Esophagus squamous epithelium (tissue), 5 donors: ENCODE results near the gene C2orf76. TPM values are rescaled to one million over a fixed set of nuclear protein-coding genes. Genes with fewer than 3 reads are reported as not detected.

ENCODE experiments used
- DNase-seq: peaks from one replicate; lab custom pipeline; 2025; lab: John Stamatoyannopoulos, UW
- H3K27ac ChIP-seq, 4 donors: fragments of 200-600 bp; sonication (generic); one replicate each; pipeline ENCODE4 v1.5.1; 2016 to 2019; ENCODE audit warnings: mild to moderate bottlenecking in 1 of 4
- H3K27me3 ChIP-seq, 4 donors: fragments of 200-600 bp; sonication (generic); 1 replicate in 3 of 4; 2 replicates in 1 of 4; pipeline versions ENCODE4 v1.5.1 to v1.6.0; 2017 to 2021; ENCODE audit warnings: antibody characterized with exemption in 1 of 4
- H3K36me3 ChIP-seq, 3 donors: fragments of 200-600 bp; sonication (generic); one replicate each; pipeline ENCODE4 v1.5.1; 2016 to 2019
- H3K4me1 ChIP-seq, 3 donors: fragments of 200-600 bp; sonication (generic); one replicate each; pipeline ENCODE4 v1.5.1; 2017 to 2019
- H3K4me3 ChIP-seq, 4 donors: fragments of 200-600 bp; sonication (generic); 1 replicate in 3 of 4; 2 replicates in 1 of 4; pipeline ENCODE4 v1.5.1; 2016 to 2019; ENCODE audit warnings: mild to moderate bottlenecking in 2 of 4, moderate library complexity in 1 of 4
- H3K9me3 ChIP-seq, 3 donors: fragments of 200-600 bp; sonication (generic); one replicate each; pipeline ENCODE4 v1.5.1; 2016 to 2019
- CTCF ChIP-seq, 6 experiments: fragments of 450-650 bp in 4 of 6; fragments of 200-600 bp in 2 of 6; sonication (generic) in 2 of 6; IDR thresholded peaks; one replicate each; pipeline ENCODE4 v1.5.1; 2016 to 2019; ENCODE audit warnings: antibody characterized with exemption in 6 of 6, mild to moderate bottlenecking in 4 of 6, moderate library complexity in 4 of 6
- POLR2A ChIP-seq, 4 donors: fragments of 450-650 bp; IDR thresholded peaks; one replicate each; pipeline ENCODE4 v1.6.1; 2017; ENCODE audit warnings: antibody characterized with exemption in 4 of 4, mild to moderate bottlenecking in 4 of 4, moderate library complexity in 3 of 4
- WGBS, 2 donors: methylation state at CpG; one replicate each; pipeline ENCODE4 v1.1.5; 2018; 5-methylcytosine and 5-hydroxymethylcytosine counted together
- intact Hi-C: fragments of 100-400 bp; cut with DNase I; formaldehyde crosslinking; loops from one replicate; pipeline ENCODE4 v1.15.0; 2022
- total RNA-seq, 4 donors: library from RNA; depleted of rRNA; stranded (reverse); fragments of >200 nt; gene quantifications; one replicate each; pipeline ENCODE4 v1.1.0, GENCODE V29; 2016
- donor health status: DM: yes; HTN: yes; CAD: no.

C2orf76 gene
- total RNA-seq, 4 donors from 2014 or later: 5.7 to 9.7 (median 8.4) TPM

GRCh38 chr2:119364798-119365197, 1.8 kb downstream of the C2orf76 start:
- no peak for DNase-seq
- Histone ChIP-seq H3K36me3 (peaks cover 5 to 17% (median 11%) of the 10 kb centered on the region in 3 donors), H3K27me3 (no peaks in the 10 kb centered on the region), H3K27ac (no peak overlapping the region), H3K4me3 (no peak overlapping the region), H3K9me3 (no peaks in the 10 kb centered on the region), H3K4me1 (peaks cover 21 to 50% (median 23%) of the 10 kb centered on the region in 3 donors)
- 81 to 87% methylated on average over 6 of the region's 6 CpGs for WGBS, 2 donors
- TF ChIP-seq POLR2A (IDR thresholded peaks at IDR 0.05) (no peak), CTCF (IDR thresholded peaks at IDR 0.05) (no peak)
- intact Hi-C loops: no loop called here

DNA sequence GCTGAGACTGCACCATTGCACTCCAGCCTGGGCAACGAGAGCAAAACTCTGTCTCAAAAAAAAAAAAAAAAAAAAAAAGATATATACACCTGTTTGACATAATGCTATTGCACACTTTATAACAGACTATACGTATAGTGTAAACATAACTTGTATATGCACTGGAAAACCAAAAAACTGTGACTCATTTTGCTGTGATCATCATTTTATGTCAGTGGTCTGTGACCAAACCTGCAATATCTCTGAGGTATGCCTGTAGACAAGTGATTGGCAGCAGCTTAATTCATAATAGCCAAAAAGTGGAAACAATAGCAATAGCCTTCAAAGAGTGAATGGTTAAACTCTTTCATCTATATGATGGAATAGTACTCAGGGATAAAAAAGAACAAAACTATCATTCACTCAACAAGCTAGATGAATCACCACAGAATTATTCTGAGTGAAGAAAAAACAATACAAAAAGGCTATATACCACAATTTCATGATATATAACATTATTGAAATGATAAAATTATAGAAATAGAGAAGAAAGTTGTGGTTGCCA, 6.1 kb downstream of the C2orf76 start:
- intact Hi-C loops: no loop called here
- Histone ChIP-seq H3K9me3 (no peaks in the 10 kb centered on the region), H3K4me3 (no peak overlapping the region), H3K27ac (no peak overlapping the region), H3K4me1 (peaks cover 3 to 21% (median 5%) of the 10 kb centered on the region in 3 donors), H3K36me3 (no peaks in the 10 kb centered on the region), H3K27me3 (no peaks in the 10 kb centered on the region)
- no peak for TF ChIP-seq POLR2A (IDR thresholded peaks at IDR 0.05)
- no peak for TF ChIP-seq CTCF (IDR thresholded peaks at IDR 0.05)
- WGBS, 2 donors: 64 to 82% methylated on average over 2 of the region's 2 CpGs
- no peak for DNase-seq

DNA sequence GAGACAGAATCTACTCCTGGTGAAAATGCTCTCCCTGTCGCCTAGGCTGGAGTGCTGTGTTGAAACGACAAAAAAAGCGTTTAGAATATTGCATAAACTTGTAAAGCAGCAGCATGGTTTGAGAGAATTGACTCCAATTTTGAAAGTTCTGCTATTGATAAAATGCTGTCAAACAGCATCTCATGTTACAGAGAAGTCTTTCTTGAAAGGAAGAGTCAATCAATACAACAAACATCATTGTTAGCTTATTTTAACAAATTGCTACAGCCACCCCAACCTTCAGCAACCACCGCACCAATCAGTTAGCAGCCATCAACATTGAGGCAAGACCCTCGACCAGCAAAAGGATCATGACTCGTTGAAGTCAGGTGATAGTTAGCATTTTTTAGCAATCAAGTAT, 6.9 kb downstream of the C2orf76 start:
- H3K9me3 ChIP-seq: no peaks in the 10 kb centered on the region
- no peaks in the 10 kb centered on the region for H3K36me3 ChIP-seq
- H3K4me3 ChIP-seq: no peak overlapping the region
- no peaks in the 10 kb centered on the region for H3K27me3 ChIP-seq
- no peak for DNase-seq
- 86 to 96% methylated on average over 6 of the region's 6 CpGs for WGBS, 2 donors
- H3K27ac ChIP-seq: no peak overlapping the region
- H3K4me1 ChIP-seq: peaks cover 0 to 14% (median 0%) of the 10 kb centered on the region in 3 donors
- TF ChIP-seq POLR2A (IDR thresholded peaks at IDR 0.05): no peak
- TF ChIP-seq CTCF (IDR thresholded peaks at IDR 0.05): no peak
- intact Hi-C loops: no loop called here

GRCh38 chr2:119354860-119355259, 11.8 kb downstream of the C2orf76 start:
- H3K27me3 ChIP-seq: no peaks in the 10 kb centered on the region
- no peak for DNase-seq
- intact Hi-C loops: no loop called here
- TF ChIP-seq POLR2A (IDR thresholded peaks at IDR 0.05) (no peak), CTCF (IDR thresholded peaks at IDR 0.05) (no peak)
- H3K27ac ChIP-seq: no peak overlapping the region
- H3K36me3 ChIP-seq: no peaks in the 10 kb centered on the region
- no peak overlapping the region for H3K4me3 ChIP-seq
- WGBS, 2 donors: 76 to 97% methylated on average over 1 of the region's 1 CpG
- H3K9me3 ChIP-seq: no peaks in the 10 kb centered on the region
- H3K4me1 ChIP-seq: peaks cover 9 to 32% (median 14%) of the 10 kb centered on the region in 3 donors

DNA sequence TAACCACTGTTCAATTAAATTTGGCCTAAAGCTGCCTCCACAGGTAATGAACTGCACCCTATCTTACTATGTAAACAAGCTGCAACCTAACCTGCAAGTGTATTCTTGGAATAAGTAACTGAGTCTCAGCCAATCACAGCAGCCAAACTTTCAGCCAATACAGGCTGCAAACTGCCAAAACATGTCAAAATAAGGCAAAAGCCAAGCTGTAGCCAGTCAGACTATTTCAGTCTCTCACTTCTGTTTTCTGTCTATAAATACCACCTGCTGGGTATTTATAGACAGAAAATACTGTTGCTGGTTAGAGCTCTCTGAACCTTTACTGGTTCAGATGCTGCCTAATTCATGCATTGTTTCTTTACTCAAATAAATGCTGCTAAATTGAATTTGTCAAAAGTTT, 14.3 kb downstream of the C2orf76 start:
- intact Hi-C loops: no loop called here
- Histone ChIP-seq H3K4me1 (peaks cover 14 to 49% (median 16%) of the 10 kb centered on the region in 3 donors), H3K36me3 (no peaks in the 10 kb centered on the region), H3K4me3 (no peak overlapping the region), H3K27me3 (no peaks in the 10 kb centered on the region), H3K9me3 (no peaks in the 10 kb centered on the region), H3K27ac (peak overlapping the region in 2 of 4 donors; percentile 91 to 93)
- no peak for DNase-seq
- TF ChIP-seq POLR2A (IDR thresholded peaks at IDR 0.05) (no peak), CTCF (IDR thresholded peaks at IDR 0.05) (no peak)
